GM19328 (cell line): ENCODE results near the gene PDS5A.
A peak's percentile ranks its signal among the peaks of the same experiment; 100 is the strongest.
"Not testable (repeated sequence)": the region's sequence is repeated elsewhere in the genome, so short reads cannot be mapped to it uniquely, and the experiment has no call there.

Experiments
- ATAC-seq: cut with Tn5 transposase; IDR thresholded peaks from one replicate; pipeline ENCODE4 v1.9.1; 2021; ENCODE audit warnings: mild to moderate bottlenecking, moderate library complexity; ENCODE audit not compliant: unreplicated experiment

Gene PDS5A

GRCh38 chr4:39977489-39978377, at the start of gene PDS5A:
Gene PDS5A, minus strand, starts transcription at chr4:39977911. Its CDS starts 1,334 bp downstream, at chr4:39976577.
- ATAC-seq, result peak; percentile 75

- ATAC-seq, result not testable (repeated sequence)
Measured at GRCh38 chr4:40024049-40024448, 46.3 kb upstream of the PDS5A start.

DNA sequence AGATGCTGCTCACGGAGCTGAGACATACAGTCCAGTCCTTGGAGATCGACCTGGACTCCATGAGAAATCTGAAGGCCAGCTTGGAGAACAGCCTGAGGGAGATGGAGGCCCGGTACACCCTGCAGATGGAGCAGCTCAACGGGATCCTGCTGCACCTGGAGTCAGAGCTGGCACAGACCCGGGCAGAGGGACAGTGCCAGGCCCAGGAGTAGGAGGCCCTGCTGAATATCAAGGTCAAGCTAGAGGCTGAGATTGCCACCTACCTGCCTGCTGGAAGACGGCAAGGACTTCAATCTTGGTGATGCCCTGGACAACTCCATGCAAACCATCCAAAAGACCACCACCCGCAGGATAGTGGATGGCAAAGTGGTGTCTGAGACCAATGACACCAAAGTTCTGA, 43.4 kb upstream of the PDS5A start:
- ATAC-seq, result not testable (repeated sequence)

DNA sequence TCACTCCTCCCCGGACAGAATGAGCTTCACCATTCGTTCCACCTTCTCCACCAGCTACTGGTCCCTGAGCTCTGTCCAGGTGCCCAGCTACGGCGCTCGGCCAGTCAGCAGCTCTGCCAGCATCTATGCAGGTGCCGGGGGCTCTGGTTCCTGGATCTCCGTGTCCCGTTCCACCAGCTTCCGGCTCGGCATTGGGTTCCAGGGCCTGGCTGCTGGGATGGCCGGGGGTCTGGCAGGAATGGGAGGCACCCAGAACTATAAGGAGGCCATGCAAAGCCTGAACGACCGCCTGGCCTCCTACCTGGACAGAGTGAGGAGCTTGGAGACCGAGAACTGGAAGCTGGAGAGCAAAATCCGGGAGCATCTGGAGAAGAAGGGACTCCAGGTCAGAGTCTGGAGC, 42.5 kb upstream of the PDS5A start:
- ATAC-seq, result no peak

DNA sequence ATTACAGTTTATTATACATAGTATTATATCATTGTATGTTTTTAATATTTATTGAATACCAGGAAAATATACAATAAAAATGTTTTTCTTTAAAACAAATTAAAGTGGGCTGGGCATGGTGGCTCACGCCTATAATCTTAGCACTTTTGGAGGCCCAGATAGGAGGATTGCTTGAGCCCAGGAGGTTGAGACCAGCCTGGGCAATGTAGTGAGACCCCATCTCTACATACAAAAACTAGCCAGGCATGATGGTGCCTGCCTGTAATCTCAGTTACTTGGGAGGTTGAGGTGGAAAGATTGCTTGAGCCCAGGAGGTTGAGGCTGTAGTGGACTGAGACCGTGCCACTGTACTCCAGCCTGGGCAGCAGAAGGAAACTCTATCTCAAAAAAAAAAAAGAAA, 38.3 kb upstream of the PDS5A start:
- ATAC-seq, result no peak

- ATAC-seq, result no peak
Measured at GRCh38 chr4:40003986-40004385, 26.3 kb upstream of the PDS5A start.

DNA sequence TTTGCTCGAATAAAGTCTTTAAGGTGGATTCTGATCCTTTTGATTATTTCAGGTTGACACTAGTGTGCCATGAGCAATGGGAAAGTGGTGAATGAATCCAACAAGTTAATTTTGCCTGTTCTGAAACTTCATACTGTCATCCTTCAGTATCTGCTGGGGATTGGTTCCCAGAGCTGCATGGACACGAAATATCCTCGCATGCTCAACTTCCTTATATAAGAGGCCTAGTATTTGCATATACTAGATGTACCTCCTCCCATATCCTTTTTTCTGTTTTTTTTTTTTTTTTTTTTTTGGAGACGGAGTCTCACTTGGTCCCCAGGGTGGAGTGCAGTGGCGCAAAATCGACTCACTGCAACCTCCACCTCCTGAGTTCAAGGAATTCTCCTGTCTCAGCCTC, 23.0 kb upstream of the PDS5A start:
- no peak for ATAC-seq

DNA sequence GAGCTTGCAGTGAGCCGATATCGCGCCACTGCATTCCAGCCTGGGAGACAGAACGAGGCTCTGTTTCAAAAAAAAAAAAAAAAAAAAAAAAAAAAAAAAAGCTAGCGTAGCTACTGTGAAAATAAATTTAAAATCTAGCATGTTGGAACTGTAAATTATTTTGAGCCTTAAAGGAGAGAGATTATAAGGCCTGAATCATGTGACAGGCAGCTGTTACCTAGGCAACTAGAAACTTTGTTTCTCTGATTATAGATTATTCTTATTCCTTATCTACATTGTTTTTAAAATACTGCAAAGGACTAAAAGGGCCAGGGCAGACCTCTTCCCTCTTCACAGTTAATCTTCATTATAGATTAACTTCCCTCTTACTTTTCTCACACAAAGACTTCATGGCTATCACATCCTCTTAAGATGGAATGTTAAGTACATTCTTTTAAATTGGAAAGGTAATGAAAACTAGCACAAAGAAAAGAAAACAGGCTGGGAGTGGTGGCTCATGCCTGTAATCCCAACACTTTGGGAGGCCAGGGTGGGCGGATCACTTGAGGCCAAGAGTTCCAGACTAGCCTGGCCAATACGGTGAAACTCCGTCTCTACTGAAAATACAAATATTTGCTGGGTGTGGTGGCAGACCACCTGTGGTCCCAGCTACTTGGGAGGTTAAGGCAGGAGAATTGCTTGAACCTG, 21.1 kb upstream of the PDS5A start:
- ATAC-seq, result no peak

GRCh38 chr4:39996811-39997210, 19.1 kb upstream of the PDS5A start:
- no peak for ATAC-seq

- ATAC-seq, result no peak
Measured at GRCh38 chr4:39994406-39994805, 16.7 kb upstream of the PDS5A start.

DNA sequence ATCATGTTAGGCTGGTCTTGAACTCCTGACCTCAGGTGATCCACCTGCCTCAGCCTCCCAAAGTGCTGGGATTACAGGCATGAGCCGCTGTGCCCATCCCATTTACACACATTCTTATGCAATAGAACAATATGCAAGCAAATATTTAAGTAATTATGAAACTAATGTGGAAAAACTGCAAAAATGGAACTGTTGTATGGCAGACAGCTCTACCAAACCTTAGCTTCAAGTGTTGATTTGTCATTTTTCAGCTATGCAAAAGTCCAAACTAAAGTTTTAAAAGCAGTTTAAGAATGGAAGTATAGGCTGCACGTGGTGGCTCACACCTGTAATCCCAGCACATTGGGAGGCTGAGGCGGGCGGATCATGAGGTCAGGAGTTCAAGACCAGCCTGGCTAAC, 11.7 kb upstream of the PDS5A start:
- not testable (repeated sequence) for ATAC-seq

DNA sequence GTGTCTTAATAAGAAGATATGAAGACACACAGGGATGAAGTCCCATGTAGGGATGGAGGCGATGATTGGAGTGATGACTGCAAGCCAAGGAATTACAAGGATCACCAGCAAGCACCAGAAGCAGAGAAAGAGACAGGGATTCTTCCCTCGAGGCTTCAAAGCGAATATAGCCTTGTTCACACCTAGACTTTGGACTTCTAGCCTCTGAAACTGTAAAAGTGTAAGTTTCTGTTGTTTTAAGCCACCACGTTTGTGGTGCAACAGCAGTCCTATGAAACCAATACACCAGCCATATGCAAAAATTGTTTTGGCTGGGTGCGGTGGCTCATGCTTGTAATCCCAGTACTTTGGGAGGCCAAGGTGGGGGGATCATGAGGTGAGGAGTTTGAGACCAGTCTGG, 9.8 kb upstream of the PDS5A start:
- ATAC-seq, result no peak

GRCh38 chr4:39978904-39979303, 1.2 kb upstream of the PDS5A start:
- ATAC-seq, result no peak

- no peak for ATAC-seq
Measured at GRCh38 chr4:39978378-39978775, 666 bp upstream of the PDS5A start.

DNA sequence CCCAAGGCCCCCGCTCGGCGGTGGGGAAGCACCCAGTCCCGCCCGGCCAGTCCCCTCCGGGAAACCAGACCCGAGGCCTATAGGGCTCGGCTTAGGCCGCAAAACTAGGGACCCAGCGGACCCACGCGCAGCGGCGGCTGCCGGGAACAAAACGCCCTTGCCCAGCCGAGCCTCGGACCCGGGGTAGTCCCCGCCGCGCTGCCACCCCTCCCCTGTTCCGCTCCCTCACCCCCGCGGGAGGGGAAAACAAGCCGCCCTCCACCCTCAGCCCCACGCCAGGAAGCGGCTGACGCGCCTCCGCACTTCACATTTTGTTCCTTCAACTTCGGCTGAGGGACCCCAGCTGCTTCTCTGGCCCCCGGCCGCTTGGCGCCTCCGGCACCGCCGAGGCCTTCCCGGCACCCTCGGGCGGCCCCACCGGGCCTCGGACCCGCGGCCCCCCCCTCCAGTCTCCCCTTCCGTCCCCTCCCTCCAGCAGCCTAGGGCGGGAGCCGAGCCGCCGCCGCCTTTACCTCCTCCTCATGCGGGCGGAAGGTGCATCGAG, 694 bp downstream of the PDS5A start:
- ATAC-seq, result peak; percentile 27

DNA sequence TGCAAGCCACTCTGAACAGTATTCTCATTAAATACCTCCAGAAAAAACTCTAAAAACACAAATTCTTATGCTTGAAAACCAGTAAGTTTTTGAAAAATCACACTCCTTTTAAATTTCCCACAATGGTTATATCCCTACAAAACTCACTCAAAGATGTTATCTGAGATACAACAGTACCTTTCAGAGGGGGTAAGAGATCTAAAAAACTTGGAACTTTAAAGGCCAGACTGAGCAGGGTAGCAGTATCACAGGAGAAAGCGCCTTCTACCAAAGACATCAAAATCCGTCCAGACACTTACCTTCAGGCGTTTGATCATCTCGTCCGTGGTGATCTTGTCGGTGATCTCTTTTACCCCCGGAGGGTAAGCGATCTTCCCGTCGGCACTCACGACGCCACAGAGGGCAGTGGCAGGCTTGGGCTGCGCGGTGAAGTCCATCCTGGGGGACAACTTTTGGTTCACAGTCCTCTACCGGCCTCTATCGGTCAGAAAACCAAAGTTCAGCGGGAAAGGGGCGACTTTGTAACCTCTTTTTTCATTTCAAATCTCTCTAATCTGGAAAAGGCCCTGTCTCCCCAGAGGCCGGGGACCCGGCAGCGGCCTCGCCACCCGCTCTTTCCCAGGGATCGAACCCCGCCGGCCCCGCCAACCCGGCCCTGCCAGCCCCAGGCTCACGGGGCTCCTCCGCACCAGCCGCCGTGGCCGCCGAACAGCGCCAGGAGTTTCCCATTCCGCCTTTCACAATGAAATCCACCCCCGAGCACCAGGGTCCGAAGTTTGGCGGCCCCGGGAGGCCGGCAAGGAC, 1.4 kb downstream of the PDS5A start:
- no peak for ATAC-seq

GRCh38 chr4:39975488-39976089, 2.1 kb downstream of the PDS5A start:
- no peak for ATAC-seq

DNA sequence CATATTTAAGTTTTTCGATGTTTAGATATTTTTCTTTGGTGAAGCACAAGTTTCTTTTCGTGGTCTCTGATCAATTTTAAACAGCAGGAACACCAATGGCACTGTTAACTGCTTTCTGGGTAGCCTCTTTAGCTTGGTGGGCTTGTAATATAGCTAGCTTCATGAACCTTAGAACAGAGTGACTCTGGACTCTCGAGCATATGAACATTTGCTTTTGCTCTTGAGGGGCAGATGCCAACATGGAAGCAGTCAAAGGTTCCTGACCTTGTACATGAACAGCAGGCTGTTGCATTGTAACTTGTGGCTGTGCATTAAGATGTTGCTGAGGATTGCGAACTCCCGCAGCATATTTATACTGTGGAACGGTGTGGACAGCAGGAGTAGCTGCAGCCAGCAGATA, 4.7 kb downstream of the PDS5A start:
- not testable (repeated sequence) for ATAC-seq

- ATAC-seq, result peak; percentile 76
Measured at GRCh38 chr4:39970671-39971640, 6.8 kb downstream of the PDS5A start.

DNA sequence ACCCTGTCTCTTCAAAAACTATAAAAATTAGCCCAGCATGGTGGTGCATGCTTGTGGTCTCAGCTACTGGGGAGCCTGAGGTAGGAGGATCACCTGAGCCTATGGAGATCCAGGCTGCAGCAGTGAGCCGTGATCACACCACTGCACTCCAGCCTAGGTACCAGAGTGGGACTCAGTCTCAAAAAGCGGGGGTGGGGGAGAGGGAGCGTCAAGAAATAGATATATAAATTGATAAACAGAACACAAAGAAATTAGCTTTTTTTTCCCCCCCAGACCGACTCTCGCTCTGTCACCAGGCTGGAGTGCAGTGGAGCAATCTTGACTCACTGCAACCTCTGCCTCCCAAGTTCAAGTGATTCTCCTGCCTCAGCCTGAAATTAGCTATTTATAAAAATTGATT, 14.1 kb downstream of the PDS5A start:
- ATAC-seq, result no peak
